GM12878 (cell line): ENCODE results near the gene BRSK2. TPM values are rescaled to one million over a fixed set of nuclear protein-coding genes. Genes with fewer than 3 reads are reported as not detected.

Experiments used
- ATAC-seq: fragments of 200-7000 bp; cut with Tn5 transposase; 3 replicates; pipeline ENCODE4 v1.9.1; 2020; ENCODE audit warnings: mild to moderate bottlenecking, moderate library complexity
- BruUV-seq: library from RNA; stranded (reverse); fragments of 400-500 nt; replicated peaks from 2 replicates; lab custom pipeline; 2021; lab: Mats Ljungman, UMichigan
- CTCF ChIA-PET: fragments of 300-600 bp; sonication (Branson Sonifier 250); formaldehyde crosslinking; extraction: SDS; loops from one replicate; lab custom pipeline; 2021; ENCODE audit warnings: inconsistent platforms; lab: Yijun Ruan, JAX
- POLR2A ChIA-PET: fragments of 350-600 bp; formaldehyde crosslinking; extraction: SDS; loops from one replicate; lab custom pipeline; 2021; ENCODE audit warnings: inconsistent platforms; lab: Charles Lee
- RAD21 ChIA-PET: fragments of 300-600 bp; sonication (Branson Sonifier 250); formaldehyde crosslinking; loops from one replicate; lab custom pipeline; 2023; ENCODE audit warnings: antibody characterized with exemption; ENCODE audit not compliant: unreplicated experiment; lab: Charles Lee
- SMC1A ChIA-PET: fragments of 300-600 bp; sonication (Branson Sonifier 250); formaldehyde crosslinking; loops from one replicate; lab custom pipeline; 2023; ENCODE audit not compliant: unreplicated experiment, uncharacterized antibody; lab: Charles Lee
- DNase-seq: peaks from one replicate; pipeline ENCODE4 v3.0.0-alpha.2; 2011; ENCODE audit warnings: low read depth, low spot score
- FAIRE-seq: peaks from 3 replicates; lab custom pipeline; 2011; peaks lifted over from hg19 to GRCh38; lab: Jason Lieb, UNC
- H2AFZ ChIP-seq: 2 replicates; pipeline ENCODE4 v1.6.0; 2011; ENCODE audit warnings: low read depth, low read length, control low read depth; ENCODE audit not compliant: control insufficient read depth
- H3K27ac ChIP-seq: 2 replicates; pipeline ENCODE4 v1.5.1; 2011; ENCODE audit warnings: control low read depth; ENCODE audit not compliant: control insufficient read depth, insufficient read depth
- H3K27me3 ChIP-seq, 2 experiments: replicated peaks in 1 of 2; 2 replicates each; pipeline versions ENCODE4 v1.6.0 to v1.6.1; 2011; ENCODE audit warnings: low read length in 1 of 2; ENCODE audit not compliant: control insufficient read depth in 2 of 2, insufficient read depth in 2 of 2
- H3K36me3 ChIP-seq, 2 experiments: 2 replicates each; pipeline ENCODE4 v1.5.1; 2011; ENCODE audit warnings: low read length in 1 of 2; ENCODE audit not compliant: control insufficient read depth in 2 of 2, insufficient read depth in 2 of 2
- H3K4me1 ChIP-seq: 2 replicates; pipeline ENCODE4 v1.6.1; 2011; ENCODE audit warnings: mild to moderate bottlenecking, low read length, moderate library complexity, mixed read lengths; ENCODE audit not compliant: control insufficient read depth, insufficient read depth
- H3K4me2 ChIP-seq: 2 replicates; pipeline ENCODE4 v1.6.0; 2011; ENCODE audit warnings: control low read depth; ENCODE audit not compliant: control insufficient read depth, insufficient read depth
- H3K4me3 ChIP-seq: fragments of 200-600 bp; sonication (generic); 2 replicates; pipeline ENCODE4 v1.5.1; 2016
- H3K79me2 ChIP-seq: 2 replicates; pipeline ENCODE4 v1.6.0; 2011; ENCODE audit warnings: low read length; ENCODE audit not compliant: control insufficient read depth, insufficient read depth
- H3K9ac ChIP-seq: 2 replicates; pipeline ENCODE4 v1.8.0; 2011; ENCODE audit warnings: low read length, control low read depth, mixed read lengths; ENCODE audit not compliant: control insufficient read depth, insufficient read depth
- H3K9me3 ChIP-seq: replicated peaks from 3 replicates; pipeline ENCODE4 v1.5.1; 2011; ENCODE audit warnings: mild to moderate bottlenecking, low read length; ENCODE audit not compliant: control insufficient read depth, insufficient read depth
- H4K20me1 ChIP-seq: 2 replicates; pipeline ENCODE4 v1.6.0; 2011; ENCODE audit not compliant: control insufficient read depth, insufficient read depth
- BACH1 ChIP-seq: fragments of 450-650 bp; IDR thresholded peaks from 2 replicates; pipeline ENCODE4 v1.6.1; 2017; ENCODE audit warnings: mild to moderate bottlenecking, borderline replicate concordance
- BHLHE40 ChIP-seq, 2 experiments: fragments of 450-650 bp in 1 of 2; IDR thresholded peaks; 2 replicates each; pipeline ENCODE4 v1.6.1; 2011 to 2017; ENCODE audit warnings: low read depth in 2 of 2, borderline replicate concordance in 1 of 2, improper control_type of control experiment in 1 of 2, low read length in 1 of 2, mild to moderate bottlenecking in 1 of 2
- EGR1 ChIP-seq, 2 experiments: IDR thresholded peaks; 1 replicate in 1 of 2; 2 replicates in 1 of 2; pipeline ENCODE4 v1.6.1; 2011 to 2012; ENCODE audit warnings: low read depth in 2 of 2, low read length in 2 of 2, borderline replicate concordance in 1 of 2, mild to moderate bottlenecking in 1 of 2, moderate library complexity in 1 of 2
- HDGF ChIP-seq: fragments of 450-650 bp; IDR thresholded peaks from 2 replicates; pipeline ENCODE4 v1.6.1; 2016; ENCODE audit warnings: antibody characterized with exemption
- IKZF1 ChIP-seq: fragments of 450-650 bp; conservative IDR thresholded peaks from 2 replicates; pipeline ENCODE4 v1.6.1; 2017; ENCODE audit warnings: antibody characterized with exemption, mild to moderate bottlenecking
- NR2F1 ChIP-seq: fragments of 450-650 bp; conservative IDR thresholded peaks from 2 replicates; pipeline ENCODE4 v1.6.1; 2017; ENCODE audit warnings: mild to moderate bottlenecking
- POLR2AphosphoS2 ChIP-seq: IDR thresholded peaks from 2 replicates; pipeline ENCODE4 v1.6.1; 2011; ENCODE audit warnings: low read depth, mild to moderate bottlenecking, low read length, improper control_type of control experiment, moderate library complexity
- SPI1 ChIP-seq: IDR thresholded peaks from 2 replicates; pipeline ENCODE4 v1.6.1; 2011; ENCODE audit warnings: low read depth, mild to moderate bottlenecking, low read length, moderate library complexity, borderline replicate concordance; ENCODE audit not compliant: insufficient read depth
- TCF12 ChIP-seq: IDR thresholded peaks from 2 replicates; pipeline ENCODE4 v1.6.1; 2011; ENCODE audit warnings: low read depth, mild to moderate bottlenecking, low read length
- ZNF217 ChIP-seq: fragments of 450-650 bp; IDR thresholded peaks from 2 replicates; pipeline ENCODE4 v1.6.1; 2017; ENCODE audit warnings: antibody characterized with exemption, mild to moderate bottlenecking
- WGBS: methylation state at CpG from one replicate; pipeline ENCODE4 v1.1.6; 2016; ENCODE audit warnings: low lambda C conversion rate; ENCODE audit not compliant: insufficient replicate concordance, insufficient coverage; ENCODE audit errors: missing lambda C conversion rate; 5-methylcytosine and 5-hydroxymethylcytosine counted together
- in situ Hi-C: fragments of 300-500 bp; cut with MboI; formaldehyde crosslinking; loops from 9 replicates; pipeline ENCODE4 v1.14.3; 2018; ENCODE audit warnings: mixed read lengths
- intact Hi-C: fragments of 100-400 bp; cut with micrococcal nuclease; formaldehyde crosslinking; loops from one replicate; pipeline ENCODE4 v1.14.2; 2022; ENCODE audit not compliant: unreplicated experiment
- polyA plus RNA-seq, 11 experiments: library from polyadenylated mRNA; depleted of rRNA in 4 of 11; unstranded in 6 of 11; stranded (reverse) in 5 of 11; fragments of >200 nt; fragmentation: Nextera tagmentation in 4 of 11; fragmentation: Illumina TruSeq in 1 of 11; extraction: Ambion mirVana in 4 of 11; extraction: Trizol in 1 of 11; gene quantifications; 1 replicate in 1 of 11; 2 replicates in 10 of 11; pipeline versions ENCODE4 v1.2.1 to v1.2.3, GENCODE V29; 2011 to 2016; ENCODE audit warnings: inconsistent platforms in 2 of 11, missing spikeins in 2 of 11, low read depth in 1 of 11
- total RNA-seq, 4 experiments: library from RNA; depleted of rRNA in 3 of 4; stranded (reverse); fragments of >200 nt in 3 of 4; fragmentation: Illumina TruSeq in 1 of 4; extraction: Trizol in 1 of 4; gene quantifications; 2 replicates each; pipeline versions ENCODE4 v1.2.1 to v1.2.3, GENCODE V29; 2013 to 2021
- TF ChIP-seq, protein P1 (sequence below): IDR thresholded peaks from 2 replicates; pipeline ENCODE4 v1.6.1; 2011; ENCODE audit warnings: mild to moderate bottlenecking, low read depth, low read length, moderate library complexity; ENCODE audit not compliant: insufficient replicate concordance
- TF ChIP-seq, protein P2 (sequence below): fragments of 450-650 bp; IDR thresholded peaks from 2 replicates; pipeline ENCODE4 v1.6.1; 2017; ENCODE audit warnings: mild to moderate bottlenecking

Gene BRSK2
- total and polyA plus RNA-seq, 10 of the 15 experiments (the other 5 are each of a cell fraction or from before 2014, with no cell fraction given): 0.13 TPM; not detected in 9

DNA sequence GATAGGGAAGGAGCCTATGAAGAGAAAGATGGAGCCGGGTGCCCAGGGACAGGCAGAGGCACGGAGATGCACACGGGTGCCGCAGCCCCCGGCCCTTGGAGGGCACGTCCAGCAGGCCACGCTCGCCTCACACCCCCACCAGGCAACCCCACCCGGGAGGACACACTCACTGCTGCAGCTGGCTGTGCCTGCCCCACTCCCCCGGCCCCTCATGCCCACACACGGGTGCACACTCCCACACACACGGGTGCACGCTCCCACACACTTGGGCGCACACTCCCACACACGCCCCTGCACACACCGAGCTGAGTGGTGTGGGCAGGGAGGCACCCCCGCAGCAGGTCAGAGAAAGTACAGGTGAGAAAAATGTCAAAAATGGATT, 95.8 kb downstream of the BRSK2 start:
- intact Hi-C loops (no loop called here), in situ Hi-C loops (no loop called here)
- Histone ChIP-seq H3K79me2 (no peaks in the 10 kb centered on the region; the same call in none of the 2 replicates), H3K4me3 (no peak overlapping the region), H4K20me1 (no peaks in the 10 kb centered on the region; the same call in 1 of the 2 replicates), H3K9ac (no peak overlapping the region), H3K36me3 (no peaks in the 10 kb centered on the region; a peak in 1 of 4 replicates), H2AFZ (no peak overlapping the region), H3K4me1 (peaks cover 7% of the 10 kb centered on the region), H3K27me3 (no peaks in the 10 kb centered on the region), H3K27ac (no peak overlapping the region), H3K4me2 (no peak overlapping the region), H3K9me3 (no peaks in the 10 kb centered on the region)
- TF ChIP-seq ZNF217 (no peak), EGR1 (IDR thresholded peaks at IDR 0.05; ENCODE audit: borderline replicate concordance in 1 of 2, low read depth in 2 of 2, low read length in 2 of 2) (0 out of 3 replicates have a peak, but pooled peaks of 1 of the 2 experiments have one; percentile 9)
- CTCF ChIA-PET: no interaction called here
- no TSS peak for BruUV-seq
- ATAC-seq (no peak), FAIRE-seq (no peak), DNase-seq (no peak)
- RAD21 ChIA-PET: no interaction called here
- WGBS: 54% methylated on average over 17 of the region's 17 CpGs
- POLR2A ChIA-PET: no interaction called here
- SMC1A ChIA-PET: interaction anchor here (0.6 kb wide), 1 partner anchor 323 kb away, joined by 3 read pairs; no protein-coding TSS in a partner anchor

- no peaks in the 10 kb centered on the region; the same call in none of the 2 replicates for H3K79me2 ChIP-seq
- no peak within 1 kb of the TSS for H3K27ac ChIP-seq
- WGBS: 38% methylated on average over 18 of the region's 31 CpGs
Observed at GRCh38 chr11:1486054-1486825, 96.5 kb downstream of the BRSK2 start, which contains the start of gene MOB2. Gene MOB2, minus strand, starts transcription at chr11:1486779. Its CDS starts 223 bp downstream, at chr11:1486556.

More at GRCh38 chr11:1486054-1486825, 96.5 kb downstream of the BRSK2 start, which contains the start of gene MOB2:
- DNase-seq: no peak
- BruUV-seq: no TSS peak
- TF ChIP-seq NR2F1 (0 out of 2 replicates have a peak, but pooled peaks have one; percentile 47), IKZF1 (no peak), SPI1 (peak; percentile 19; the same call in 1 of the 2 replicates), BACH1 (no peak), TCF12 (0 out of 2 replicates have a peak, but pooled peaks have one; percentile 24), BHLHE40 (IDR thresholded peaks at IDR 0.05; ENCODE audit: borderline replicate concordance in 1 of 2, low read depth in 2 of 2, low read length in 1 of 2) (peak in 1 of 2 experiments; percentile 4; a peak in 1 of 4 replicates), POLR2AphosphoS2 (no peak), HDGF (0 out of 2 replicates have a peak, but pooled peaks have one; percentile 57)
- TF ChIP-seq, protein P1, sequence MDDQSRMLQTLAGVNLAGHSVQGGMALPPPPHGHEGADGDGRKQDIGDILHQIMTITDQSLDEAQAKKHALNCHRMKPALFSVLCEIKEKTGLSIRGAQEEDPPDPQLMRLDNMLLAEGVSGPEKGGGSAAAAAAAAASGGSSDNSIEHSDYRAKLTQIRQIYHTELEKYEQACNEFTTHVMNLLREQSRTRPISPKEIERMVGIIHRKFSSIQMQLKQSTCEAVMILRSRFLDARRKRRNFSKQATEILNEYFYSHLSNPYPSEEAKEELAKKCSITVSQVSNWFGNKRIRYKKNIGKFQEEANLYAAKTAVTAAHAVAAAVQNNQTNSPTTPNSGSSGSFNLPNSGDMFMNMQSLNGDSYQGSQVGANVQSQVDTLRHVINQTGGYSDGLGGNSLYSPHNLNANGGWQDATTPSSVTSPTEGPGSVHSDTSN: no peak
- TF ChIP-seq, protein P2, sequence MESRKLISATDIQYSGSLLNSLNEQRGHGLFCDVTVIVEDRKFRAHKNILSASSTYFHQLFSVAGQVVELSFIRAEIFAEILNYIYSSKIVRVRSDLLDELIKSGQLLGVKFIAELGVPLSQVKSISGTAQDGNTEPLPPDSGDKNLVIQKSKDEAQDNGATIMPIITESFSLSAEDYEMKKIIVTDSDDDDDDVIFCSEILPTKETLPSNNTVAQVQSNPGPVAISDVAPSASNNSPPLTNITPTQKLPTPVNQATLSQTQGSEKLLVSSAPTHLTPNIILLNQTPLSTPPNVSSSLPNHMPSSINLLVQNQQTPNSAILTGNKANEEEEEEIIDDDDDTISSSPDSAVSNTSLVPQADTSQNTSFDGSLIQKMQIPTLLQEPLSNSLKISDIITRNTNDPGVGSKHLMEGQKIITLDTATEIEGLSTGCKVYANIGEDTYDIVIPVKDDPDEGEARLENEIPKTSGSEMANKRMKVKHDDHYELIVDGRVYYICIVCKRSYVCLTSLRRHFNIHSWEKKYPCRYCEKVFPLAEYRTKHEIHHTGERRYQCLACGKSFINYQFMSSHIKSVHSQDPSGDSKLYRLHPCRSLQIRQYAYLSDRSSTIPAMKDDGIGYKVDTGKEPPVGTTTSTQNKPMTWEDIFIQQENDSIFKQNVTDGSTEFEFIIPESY: 0 out of 2 replicates have a peak, but pooled peaks have one; percentile 76
- TF ChIP-seq, all 136 proteins: peak for 6
- CTCF ChIA-PET: interaction anchor here (1.0 kb wide), 1 partner anchor 10 kb away, joined by 3 read pairs; no protein-coding TSS in a partner anchor
- Histone ChIP-seq H3K9ac (no peak within 1 kb of the TSS), H3K4me3 (no peak within 1 kb of the TSS), H2AFZ (no peak within 1 kb of the TSS), H3K4me2 (no peak within 1 kb of the TSS), H3K36me3 (no peaks in the 10 kb centered on the region; a peak in 1 of 4 replicates), H3K4me1 (peaks cover 7% of the 10 kb centered on the region), H4K20me1 (no peaks in the 10 kb centered on the region; the same call in 1 of the 2 replicates), H3K9me3 (no peaks in the 10 kb centered on the region), H3K27me3 (no peaks in the 10 kb centered on the region)
- in situ Hi-C loops: no loop called here
- ATAC-seq (peak; percentile 77), FAIRE-seq (no peak)
- POLR2A ChIA-PET: no interaction called here
- SMC1A ChIA-PET: interaction anchor here (0.6 kb wide), 1 partner anchor 322 kb away, joined by 3 read pairs; no protein-coding TSS in a partner anchor
- RAD21 ChIA-PET: no interaction called here
- intact Hi-C loops: no loop called here
